CD4-positive, alpha-beta T cell treated with Interleukin-12 subunit alpha and Interleukin-12 subunit beta, for 1 hour (primary cell): ENCODE data around the gene PTPRN2.
"Not testable (repeated sequence)": the region's sequence is repeated elsewhere in the genome, so short reads cannot be mapped to it uniquely, and the experiment has no call there.

ENCODE experiments used
- DNase-seq: peaks from one replicate; pipeline ENCODE4 v3.0.0-alpha.2; 2020

PTPRN2 gene

GRCh38 chr7:157596471-157596870, 991.2 kb downstream of the PTPRN2 start:
- no peak for DNase-seq

- no peak for DNase-seq
Observed at GRCh38 chr7:157596026-157596425, 991.6 kb downstream of the PTPRN2 start.

GRCh38 chr7:157595086-157595855, 992.4 kb downstream of the PTPRN2 start:
- no peak for DNase-seq

GRCh38 chr7:157594306-157594705, 993.3 kb downstream of the PTPRN2 start:
- DNase-seq = no peak

GRCh38 chr7:157593541-157593940, 994.1 kb downstream of the PTPRN2 start:
- DNase-seq = no peak

GRCh38 chr7:157592636-157593320, 994.8 kb downstream of the PTPRN2 start:
- not testable (repeated sequence) for DNase-seq

- no peak for DNase-seq
Observed at GRCh38 chr7:157590526-157590925, 997.1 kb downstream of the PTPRN2 start.

- no peak for DNase-seq
Observed at GRCh38 chr7:157589680-157590079, 997.9 kb downstream of the PTPRN2 start.

- DNase-seq = no peak
Observed at GRCh38 chr7:157587805-157588560, 999.6 kb downstream of the PTPRN2 start.

GRCh38 chr7:157587051-157587804, 1000.4 kb downstream of the PTPRN2 start:
- no peak for DNase-seq

- DNase-seq = no peak
Observed at GRCh38 chr7:157586426-157586955, 1001.1 kb downstream of the PTPRN2 start.

GRCh38 chr7:157585113-157585861, 1002.3 kb downstream of the PTPRN2 start:
- DNase-seq = peak; percentile 12

- no peak for DNase-seq
Observed at GRCh38 chr7:157584420-157584819, 1003.2 kb downstream of the PTPRN2 start.

GRCh38 chr7:157581740-157582139, 1005.9 kb downstream of the PTPRN2 start:
- DNase-seq = no peak

GRCh38 chr7:157580324-157580723, 1007.3 kb downstream of the PTPRN2 start:
- DNase-seq = no peak

- no peak for DNase-seq
Observed at GRCh38 chr7:157579425-157579824, 1008.2 kb downstream of the PTPRN2 start.

- no peak for DNase-seq
Observed at GRCh38 chr7:157577796-157578339, 1009.8 kb downstream of the PTPRN2 start.

- DNase-seq = no peak
Observed at GRCh38 chr7:157577061-157577460, 1010.6 kb downstream of the PTPRN2 start.

- peak; percentile 70 for DNase-seq
Observed at GRCh38 chr7:157576415-157576814, 1011.2 kb downstream of the PTPRN2 start.

GRCh38 chr7:157575777-157576176, 1011.8 kb downstream of the PTPRN2 start:
- DNase-seq = peak; percentile 17

GRCh38 chr7:157574914-157575586, 1012.6 kb downstream of the PTPRN2 start:
- DNase-seq = no peak
